Breast epithelium (tissue), 3 donors: ENCODE results near the gene FZD8.

Experiments
- POLR2A ChIP-seq: fragments of 450-650 bp; IDR thresholded peaks from one replicate; pipeline ENCODE4 v1.6.1; 2016; ENCODE audit warnings: antibody characterized with exemption, mild to moderate bottlenecking, moderate library complexity
- POLR2AphosphoS5 ChIP-seq, 3 donors: sonication (generic); formaldehyde crosslinking; IDR thresholded peaks; one replicate each; pipeline ENCODE4 v1.6.1; 2017; ENCODE audit warnings: antibody characterized with exemption in 3 of 3
- TF ChIP-seq, protein P1 (sequence below), 3 donors: fragments of 450-650 bp; IDR thresholded peaks; one replicate each; pipeline ENCODE4 v1.5.1; 2016 to 2017; ENCODE audit warnings: antibody characterized with exemption in 3 of 3, mild to moderate bottlenecking in 3 of 3, moderate library complexity in 3 of 3

DNA sequence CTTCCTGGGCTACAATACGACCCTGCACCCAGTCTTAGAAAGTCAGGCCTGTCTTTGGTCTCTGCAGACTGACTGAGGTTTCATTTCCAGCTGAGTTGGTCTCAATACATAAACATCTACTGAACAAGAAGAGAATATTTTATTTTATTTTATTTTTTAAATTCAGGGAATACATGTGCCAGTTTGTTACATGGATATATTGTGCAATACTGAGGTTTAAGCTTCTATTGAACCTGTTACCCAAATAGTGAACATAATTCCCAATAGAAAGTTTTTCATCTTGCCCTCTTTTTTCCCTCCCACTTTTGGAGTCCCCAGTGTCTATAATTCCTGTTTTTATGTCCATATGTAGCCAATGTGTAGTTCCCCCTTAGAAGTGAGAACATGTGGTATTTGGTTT, 10.7 kb downstream of the FZD8 start:
- TF ChIP-seq POLR2A (no peak), POLR2AphosphoS5 (IDR thresholded peaks at IDR 0.05) (no peak)
- TF ChIP-seq, protein P1, sequence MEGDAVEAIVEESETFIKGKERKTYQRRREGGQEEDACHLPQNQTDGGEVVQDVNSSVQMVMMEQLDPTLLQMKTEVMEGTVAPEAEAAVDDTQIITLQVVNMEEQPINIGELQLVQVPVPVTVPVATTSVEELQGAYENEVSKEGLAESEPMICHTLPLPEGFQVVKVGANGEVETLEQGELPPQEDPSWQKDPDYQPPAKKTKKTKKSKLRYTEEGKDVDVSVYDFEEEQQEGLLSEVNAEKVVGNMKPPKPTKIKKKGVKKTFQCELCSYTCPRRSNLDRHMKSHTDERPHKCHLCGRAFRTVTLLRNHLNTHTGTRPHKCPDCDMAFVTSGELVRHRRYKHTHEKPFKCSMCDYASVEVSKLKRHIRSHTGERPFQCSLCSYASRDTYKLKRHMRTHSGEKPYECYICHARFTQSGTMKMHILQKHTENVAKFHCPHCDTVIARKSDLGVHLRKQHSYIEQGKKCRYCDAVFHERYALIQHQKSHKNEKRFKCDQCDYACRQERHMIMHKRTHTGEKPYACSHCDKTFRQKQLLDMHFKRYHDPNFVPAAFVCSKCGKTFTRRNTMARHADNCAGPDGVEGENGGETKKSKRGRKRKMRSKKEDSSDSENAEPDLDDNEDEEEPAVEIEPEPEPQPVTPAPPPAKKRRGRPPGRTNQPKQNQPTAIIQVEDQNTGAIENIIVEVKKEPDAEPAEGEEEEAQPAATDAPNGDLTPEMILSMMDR (IDR thresholded peaks at IDR 0.05): no peak
